OCI-LY7 (cell line): ENCODE measurements around the gene CXCR4. TPM values are rescaled to one million over a fixed set of nuclear protein-coding genes. Genes with fewer than 3 reads are reported as not detected.

Experiments
- BruUV-seq: library from RNA; stranded (reverse); fragments of 400-500 nt; replicated peaks from 2 replicates; lab custom pipeline; 2021; lab: Mats Ljungman, UMichigan
- CTCF ChIA-PET: fragments of 300-600 bp; sonication (Branson Sonifier 250); formaldehyde crosslinking; loops from one replicate; lab custom pipeline; 2022; ENCODE audit warnings: antibody characterized with exemption; ENCODE audit not compliant: unreplicated experiment; lab: Charles Lee
- POLR2A ChIA-PET: fragments of 300-600 bp; sonication (Branson Sonifier 250); formaldehyde crosslinking; loops from one replicate; lab custom pipeline; 2022; ENCODE audit warnings: antibody characterized with exemption; lab: Charles Lee
- DNase-seq: peaks from one replicate; pipeline ENCODE4 v3.0.0-alpha.2; 2015; ENCODE audit warnings: low spot score
- H2AFZ ChIP-seq: fragments of 200-600 bp; sonication (generic), shearing (Covaris generic); 2 replicates; pipeline ENCODE4 v1.6.1; 2014; ENCODE audit warnings: mild to moderate bottlenecking, antibody characterized with exemption, low read length, moderate library complexity
- H3K27ac ChIP-seq: fragments of 200-600 bp; sonication (generic); 2 replicates; pipeline ENCODE4 v1.5.1; 2014; ENCODE audit warnings: mixed run types, low read depth, mild to moderate bottlenecking, moderate library complexity, low read length, inconsistent platforms; ENCODE audit not compliant: poor library complexity, severe bottlenecking
- H3K36me3 ChIP-seq: fragments of 200-600 bp; sonication (generic); 2 replicates; pipeline ENCODE4 v1.6.1; 2014; ENCODE audit warnings: mild to moderate bottlenecking, antibody characterized with exemption, low read length, moderate library complexity, mixed read lengths; ENCODE audit not compliant: insufficient read depth
- H3K4me1 ChIP-seq: fragments of 200-600 bp; sonication (generic); 2 replicates; pipeline ENCODE4 v1.5.1; 2014; ENCODE audit warnings: mild to moderate bottlenecking, low read length; ENCODE audit not compliant: insufficient read depth, poor library complexity, severe bottlenecking
- H3K4me2 ChIP-seq: fragments of 200-600 bp; sonication (generic); 2 replicates; pipeline ENCODE4 v1.6.1; 2014; ENCODE audit warnings: mild to moderate bottlenecking, low read length
- H3K4me3 ChIP-seq: fragments of 200-600 bp; sonication (generic); 2 replicates; pipeline ENCODE4 v1.5.1; 2014; ENCODE audit warnings: mild to moderate bottlenecking, low read depth, low read length; ENCODE audit not compliant: poor library complexity, severe bottlenecking
- H3K79me2 ChIP-seq: fragments of 200-600 bp; sonication (generic); 2 replicates; pipeline ENCODE4 v1.6.1; 2016; ENCODE audit warnings: low read depth, mild to moderate bottlenecking, low read length, moderate library complexity, mixed read lengths; ENCODE audit not compliant: insufficient read depth
- H3K9me2 ChIP-seq: fragments of 200-600 bp; sonication (generic); 2 replicates; pipeline ENCODE4 v1.6.1; 2016; ENCODE audit warnings: mild to moderate bottlenecking, low read length, mixed read lengths; ENCODE audit not compliant: insufficient read depth
- H3K9me3 ChIP-seq: fragments of 200-600 bp; sonication (generic); 2 replicates; pipeline ENCODE4 v1.6.1; 2014; ENCODE audit warnings: mild to moderate bottlenecking, mixed run types, low read length, mixed read lengths
- H4K20me1 ChIP-seq: fragments of 200-600 bp; sonication (generic); 2 replicates; pipeline ENCODE4 v1.6.1; 2014; ENCODE audit warnings: mild to moderate bottlenecking, antibody characterized with exemption, low read length, moderate library complexity, mixed read lengths; ENCODE audit not compliant: insufficient read depth
- EZH2phosphoT487 ChIP-seq: fragments of 200-600 bp; sonication (generic); IDR thresholded peaks from 2 replicates; pipeline ENCODE4 v1.6.1; 2018; ENCODE audit warnings: low read depth, borderline replicate concordance, mild to moderate bottlenecking, mixed run types, antibody characterized with exemption, low read length, moderate library complexity, mixed read lengths
- intact Hi-C: fragments of 100-400 bp; cut with micrococcal nuclease; formaldehyde crosslinking; loops from one replicate; pipeline ENCODE4 v1.10.0; 2022; ENCODE audit not compliant: unreplicated experiment
- total RNA-seq, 2 experiments: library from RNA; depleted of rRNA in 1 of 2; stranded (reverse); fragments of >200 nt in 1 of 2; shearing (Covaris generic) in 1 of 2; gene quantifications; 2 replicates each; pipeline ENCODE4 v1.2.3, GENCODE V29; 2014 to 2022
- TF ChIP-seq, protein P1 (sequence below): fragments of 200-600 bp; sonication (generic); conservative IDR thresholded peaks from 2 replicates; pipeline ENCODE4 v1.5.1; 2014; ENCODE audit warnings: mild to moderate bottlenecking, antibody characterized with exemption, low read length, moderate library complexity, mixed read lengths

Gene CXCR4
- total RNA-seq, 2 experiments from 2014 or later: 243 to 432 TPM

DNA sequence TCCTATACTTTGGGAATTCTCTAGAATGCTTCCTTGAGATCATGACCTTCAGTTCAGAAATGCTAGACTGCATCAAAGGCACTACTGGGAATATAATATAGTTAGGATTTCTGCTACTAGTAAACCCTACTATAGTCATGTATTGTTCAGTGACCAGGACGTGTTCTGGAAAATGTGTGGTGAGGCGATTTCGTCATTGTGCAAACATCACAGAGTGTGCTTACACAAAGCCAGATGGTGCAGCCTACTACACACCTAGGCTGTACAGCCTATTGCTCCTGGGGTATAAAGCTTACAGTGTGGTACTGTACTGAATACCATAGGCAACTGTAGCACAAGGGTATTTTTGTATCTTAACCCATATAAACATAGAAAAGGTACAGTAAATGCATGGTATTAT lies 13.0 kb downstream of the CXCR4 start:
- Histone ChIP-seq H4K20me1 (no peaks in the 10 kb centered on the region), H3K9me2 (no peaks in the 10 kb centered on the region), H3K9me3 (no peaks in the 10 kb centered on the region), H3K27ac (no peak overlapping the region), H3K36me3 (no peaks in the 10 kb centered on the region), H3K4me1 (peaks cover 42% of the 10 kb centered on the region), H2AFZ (no peak overlapping the region), H3K4me2 (no peak overlapping the region), H3K4me3 (no peak overlapping the region), H3K79me2 (no peaks in the 10 kb centered on the region)
- intact Hi-C loops: no loop called here
- TF ChIP-seq, protein P1, sequence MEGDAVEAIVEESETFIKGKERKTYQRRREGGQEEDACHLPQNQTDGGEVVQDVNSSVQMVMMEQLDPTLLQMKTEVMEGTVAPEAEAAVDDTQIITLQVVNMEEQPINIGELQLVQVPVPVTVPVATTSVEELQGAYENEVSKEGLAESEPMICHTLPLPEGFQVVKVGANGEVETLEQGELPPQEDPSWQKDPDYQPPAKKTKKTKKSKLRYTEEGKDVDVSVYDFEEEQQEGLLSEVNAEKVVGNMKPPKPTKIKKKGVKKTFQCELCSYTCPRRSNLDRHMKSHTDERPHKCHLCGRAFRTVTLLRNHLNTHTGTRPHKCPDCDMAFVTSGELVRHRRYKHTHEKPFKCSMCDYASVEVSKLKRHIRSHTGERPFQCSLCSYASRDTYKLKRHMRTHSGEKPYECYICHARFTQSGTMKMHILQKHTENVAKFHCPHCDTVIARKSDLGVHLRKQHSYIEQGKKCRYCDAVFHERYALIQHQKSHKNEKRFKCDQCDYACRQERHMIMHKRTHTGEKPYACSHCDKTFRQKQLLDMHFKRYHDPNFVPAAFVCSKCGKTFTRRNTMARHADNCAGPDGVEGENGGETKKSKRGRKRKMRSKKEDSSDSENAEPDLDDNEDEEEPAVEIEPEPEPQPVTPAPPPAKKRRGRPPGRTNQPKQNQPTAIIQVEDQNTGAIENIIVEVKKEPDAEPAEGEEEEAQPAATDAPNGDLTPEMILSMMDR: no peak
- no peak for TF ChIP-seq EZH2phosphoT487
- POLR2A ChIA-PET: interaction anchor here (1.6 kb wide), 1 partner anchor 49 kb away, joined by 6 read pairs; no protein-coding TSS in a partner anchor
- DNase-seq: no peak
- CTCF ChIA-PET: no interaction called here
- no TSS peak for BruUV-seq

DNA sequence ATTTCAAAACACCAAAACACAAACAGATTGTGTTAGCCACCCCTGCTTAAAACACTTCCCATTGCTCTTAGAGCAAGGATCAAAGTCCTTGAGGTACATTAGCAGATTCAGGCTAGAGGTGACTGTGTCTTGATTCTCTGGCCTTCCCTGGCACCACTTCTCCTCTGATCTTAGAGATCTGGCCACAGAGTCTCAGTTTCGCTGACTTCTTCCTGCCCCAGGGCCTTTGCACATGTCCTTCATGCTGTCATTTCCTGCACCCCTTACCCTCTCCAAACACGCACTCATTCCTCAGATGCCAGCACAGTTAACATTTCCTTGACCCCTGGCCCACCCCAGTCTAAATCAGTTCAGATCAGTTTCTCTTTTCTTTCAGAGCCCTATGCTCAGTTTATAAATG lies 16.9 kb downstream of the CXCR4 start:
- Histone ChIP-seq H3K27ac (no peak overlapping the region), H3K4me1 (peaks cover 2% of the 10 kb centered on the region), H3K4me2 (no peak overlapping the region), H3K9me2 (no peaks in the 10 kb centered on the region), H3K9me3 (no peaks in the 10 kb centered on the region), H3K4me3 (no peak overlapping the region), H4K20me1 (no peaks in the 10 kb centered on the region), H2AFZ (no peak overlapping the region), H3K79me2 (no peaks in the 10 kb centered on the region), H3K36me3 (no peaks in the 10 kb centered on the region)
- POLR2A ChIA-PET: no interaction called here
- BruUV-seq: no TSS peak
- no peak for TF ChIP-seq EZH2phosphoT487
- TF ChIP-seq, protein P1: no peak
- intact Hi-C loops: no loop called here
- CTCF ChIA-PET: no interaction called here
- DNase-seq: no peak

DNA sequence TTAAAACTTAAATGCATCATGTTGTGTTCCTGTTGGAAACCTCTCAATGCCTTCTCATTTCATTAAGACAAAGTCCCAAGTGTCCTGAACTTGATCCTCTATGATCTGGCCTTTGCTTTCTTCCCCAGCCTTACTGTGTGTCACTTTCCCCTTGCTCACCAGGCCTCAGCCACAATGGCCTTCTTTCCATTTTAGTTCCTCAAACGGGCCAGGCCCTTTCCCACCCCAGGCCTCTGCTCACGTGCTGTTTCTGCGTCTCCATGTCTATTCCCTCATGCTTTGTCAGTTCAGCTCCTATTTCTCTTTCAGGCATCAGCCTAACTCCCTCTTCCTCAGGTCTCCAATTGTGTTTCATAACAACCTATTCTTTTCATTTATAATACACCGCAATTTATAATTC lies 19.5 kb downstream of the CXCR4 start:
- H4K20me1 ChIP-seq: no peaks in the 10 kb centered on the region
- no peaks in the 10 kb centered on the region for H3K36me3 ChIP-seq
- intact Hi-C loops: no loop called here
- no peak for TF ChIP-seq EZH2phosphoT487
- TF ChIP-seq, protein P1: no peak
- POLR2A ChIA-PET: interaction anchor here (0.9 kb wide), 1 partner anchor 12 kb away, joined by 3 read pairs; no protein-coding TSS in a partner anchor
- DNase-seq: no peak
- no peak overlapping the region for H2AFZ ChIP-seq
- H3K9me2 ChIP-seq: no peaks in the 10 kb centered on the region
- H3K27ac ChIP-seq: no peak overlapping the region
- CTCF ChIA-PET: interaction anchor here (1.0 kb wide), 1 partner anchor 10 kb away, joined by 3 read pairs; no protein-coding TSS in a partner anchor
- H3K79me2 ChIP-seq: no peaks in the 10 kb centered on the region
- no peak overlapping the region for H3K4me2 ChIP-seq
- no peaks in the 10 kb centered on the region for H3K4me1 ChIP-seq
- no peaks in the 10 kb centered on the region for H3K9me3 ChIP-seq
- BruUV-seq: no TSS peak
- H3K4me3 ChIP-seq: no peak overlapping the region
